Mesendoderm (in vitro differentiated cells): ENCODE measurements around the gene AMN.

Experiments used
- DNase-seq: peaks from one replicate; pipeline ENCODE4 v3.0.0; 2013
- H2AK5ac ChIP-seq: 2 replicates; pipeline ENCODE4 v1.6.1; 2013; ENCODE audit warnings: low read length, inconsistent platforms
- H2BK120ac ChIP-seq: 2 replicates; pipeline ENCODE4 v1.6.1; 2013; ENCODE audit warnings: low read depth, mild to moderate bottlenecking, low read length, moderate library complexity, mixed read lengths
- H2BK15ac ChIP-seq: replicated peaks from 2 replicates; pipeline ENCODE4 v1.6.1; 2013; ENCODE audit warnings: low read depth, mild to moderate bottlenecking, moderate library complexity
- H2BK5ac ChIP-seq: 2 replicates; pipeline ENCODE4 v1.6.1; 2013; ENCODE audit warnings: low read length, inconsistent platforms
- H3K18ac ChIP-seq: 2 replicates; pipeline ENCODE4 v1.6.1; 2013; ENCODE audit warnings: mild to moderate bottlenecking, low read length, mixed read lengths
- H3K23ac ChIP-seq: one replicate; pipeline ENCODE4 v1.6.1; 2013; ENCODE audit warnings: low read length
- H3K27ac ChIP-seq: 2 replicates; pipeline ENCODE4 v1.5.1; 2013; ENCODE audit warnings: low read depth, mild to moderate bottlenecking, inconsistent platforms, low read length, moderate library complexity
- H3K27me3 ChIP-seq: 2 replicates; pipeline ENCODE4 v1.6.1; 2013; ENCODE audit warnings: low read length, control low read depth, mild to moderate bottlenecking, inconsistent platforms; ENCODE audit not compliant: insufficient read depth, poor library complexity
- H3K36me3 ChIP-seq: 2 replicates; pipeline ENCODE4 v1.6.1; 2013; ENCODE audit warnings: low read length, inconsistent platforms; ENCODE audit not compliant: control insufficient read depth, insufficient read depth
- H3K4ac ChIP-seq: one replicate; pipeline ENCODE4 v1.6.1; 2013; ENCODE audit warnings: low read depth, mild to moderate bottlenecking, low read length, moderate library complexity
- H3K4me1 ChIP-seq: 2 replicates; pipeline ENCODE4 v1.6.1; 2013; ENCODE audit warnings: low read depth, low read length, inconsistent platforms; ENCODE audit not compliant: control insufficient read depth
- H3K4me2 ChIP-seq: 2 replicates; pipeline ENCODE4 v1.6.1; 2013; ENCODE audit warnings: low read length
- H3K4me3 ChIP-seq: 2 replicates; pipeline ENCODE4 v1.5.1; 2013; ENCODE audit warnings: mild to moderate bottlenecking, low read length
- H3K56ac ChIP-seq: one replicate; pipeline ENCODE4 v1.6.1; 2013; ENCODE audit warnings: low read length
- H3K79me1 ChIP-seq: 2 replicates; pipeline ENCODE4 v1.6.1; 2013; ENCODE audit warnings: low read length, inconsistent platforms
- H3K79me2 ChIP-seq: 2 replicates; pipeline ENCODE4 v1.6.1; 2013; ENCODE audit warnings: mild to moderate bottlenecking, low read length; ENCODE audit not compliant: control insufficient read depth, insufficient read depth
- H3K9ac ChIP-seq: 2 replicates; pipeline ENCODE4 v1.6.1; 2013; ENCODE audit warnings: low read length, inconsistent platforms
- H4K5ac ChIP-seq: one replicate; pipeline ENCODE4 v1.6.1; 2013; ENCODE audit warnings: low read length
- H4K8ac ChIP-seq: one replicate; pipeline ENCODE4 v1.6.1; 2013; ENCODE audit warnings: low read depth, mild to moderate bottlenecking, control low read depth, low read length, moderate library complexity
- WGBS: extraction: QIAGEN DNeasy Blood & Tissue Kit; methylation state at CpG from one replicate; pipeline ENCODE4 v1.1.7; 2013; ENCODE audit warnings: low lambda C conversion rate, missing lambda C conversion rate; ENCODE audit not compliant: insufficient coverage; ENCODE audit errors: extremely low coverage; 5-methylcytosine and 5-hydroxymethylcytosine counted together

Gene AMN

GRCh38 chr14:102878174-102878969 is 44.1 kb upstream of the AMN start:
- Histone ChIP-seq H2BK120ac (no peak overlapping the region), H3K56ac (no peak overlapping the region), H2AK5ac (no peak overlapping the region), H3K36me3 (no peaks in the 10 kb centered on the region), H3K27me3 (no peaks in the 10 kb centered on the region), H4K8ac (no peak overlapping the region), H3K9ac (no peak overlapping the region), H3K79me2 (no peaks in the 10 kb centered on the region), H4K5ac (no peak overlapping the region), H3K79me1 (no peaks in the 10 kb centered on the region), H3K23ac (no peak overlapping the region), H2BK15ac (no peak overlapping the region), H3K4me2 (no peak overlapping the region), H2BK5ac (no peak overlapping the region), H3K4me3 (no peak overlapping the region), H3K18ac (no peak overlapping the region), H3K4ac (no peak overlapping the region), H3K4me1 (no peaks in the 10 kb centered on the region), H3K27ac (no peak overlapping the region)
- no CpG with 5 or more reads among the region's 6 CpGs for WGBS
- peak; percentile 26 for DNase-seq

- Histone ChIP-seq H4K8ac (no peak overlapping the region), H2BK5ac (no peak overlapping the region), H4K5ac (no peak overlapping the region), H3K23ac (no peak overlapping the region), H3K79me1 (no peaks in the 10 kb centered on the region), H3K4ac (no peak overlapping the region), H3K18ac (no peak overlapping the region), H2BK15ac (no peak overlapping the region), H2BK120ac (no peak overlapping the region), H3K27ac (no peak overlapping the region), H3K4me1 (no peaks in the 10 kb centered on the region), H3K4me3 (no peak overlapping the region), H3K4me2 (no peak overlapping the region), H3K36me3 (no peaks in the 10 kb centered on the region), H3K9ac (no peak overlapping the region), H3K56ac (no peak overlapping the region), H3K27me3 (no peaks in the 10 kb centered on the region), H3K79me2 (no peaks in the 10 kb centered on the region), H2AK5ac (no peak overlapping the region)
- WGBS = no CpG with 5 or more reads among the region's 6 CpGs
- peak; percentile 52 for DNase-seq
Observed at GRCh38 chr14:102878970-102879460, 43.4 kb upstream of the AMN start.

GRCh38 chr14:102882226-102882906 is 40.1 kb upstream of the AMN start:
- Histone ChIP-seq H3K18ac (no peak overlapping the region), H3K9ac (no peak overlapping the region), H3K79me2 (no peaks in the 10 kb centered on the region), H2BK5ac (no peak overlapping the region), H3K4ac (no peak overlapping the region), H4K8ac (no peak overlapping the region), H2AK5ac (no peak overlapping the region), H3K36me3 (no peaks in the 10 kb centered on the region), H2BK15ac (no peak overlapping the region), H3K23ac (no peak overlapping the region), H3K4me2 (no peak overlapping the region), H4K5ac (no peak overlapping the region), H3K4me1 (no peaks in the 10 kb centered on the region), H3K79me1 (no peaks in the 10 kb centered on the region), H3K4me3 (no peak overlapping the region), H2BK120ac (no peak overlapping the region), H3K27ac (no peak overlapping the region), H3K56ac (no peak overlapping the region), H3K27me3 (no peaks in the 10 kb centered on the region)
- no peak for DNase-seq
- WGBS = no CpG with 5 or more reads among the region's 5 CpGs

- H2AK5ac ChIP-seq = no peak overlapping the region
- H2BK15ac ChIP-seq = no peak overlapping the region
- H3K79me1 ChIP-seq = no peaks in the 10 kb centered on the region
- no peak overlapping the region for H3K18ac ChIP-seq
- no peaks in the 10 kb centered on the region for H3K27me3 ChIP-seq
- no peak overlapping the region for H3K4ac ChIP-seq
- H3K56ac ChIP-seq = no peak overlapping the region
- no peak overlapping the region for H3K4me3 ChIP-seq
- DNase-seq = no peak
- H3K36me3 ChIP-seq = no peaks in the 10 kb centered on the region
- H3K9ac ChIP-seq = no peak overlapping the region
- no peak overlapping the region for H3K23ac ChIP-seq
- H3K27ac ChIP-seq = no peak overlapping the region
- H3K79me2 ChIP-seq = no peaks in the 10 kb centered on the region
- H2BK120ac ChIP-seq = no peak overlapping the region
- no peak overlapping the region for H2BK5ac ChIP-seq
- no peaks in the 10 kb centered on the region for H3K4me1 ChIP-seq
- no peak overlapping the region for H3K4me2 ChIP-seq
- no peak overlapping the region for H4K8ac ChIP-seq
- WGBS = no CpG with 5 or more reads among the region's 5 CpGs
- H4K5ac ChIP-seq = no peak overlapping the region
Observed at GRCh38 chr14:102883089-102883541, 39.3 kb upstream of the AMN start.

- Histone ChIP-seq H3K27me3 (no peaks in the 10 kb centered on the region), H3K27ac (no peak overlapping the region), H3K4me1 (no peaks in the 10 kb centered on the region), H3K4me3 (no peak overlapping the region), H3K4me2 (no peak overlapping the region), H3K79me2 (no peaks in the 10 kb centered on the region), H2BK5ac (no peak overlapping the region), H3K4ac (no peak overlapping the region), H3K18ac (no peak overlapping the region), H3K23ac (no peak overlapping the region), H3K79me1 (no peaks in the 10 kb centered on the region), H4K5ac (no peak overlapping the region), H3K56ac (no peak overlapping the region), H3K9ac (no peak overlapping the region), H2BK15ac (no peak overlapping the region), H3K36me3 (no peaks in the 10 kb centered on the region), H2BK120ac (no peak overlapping the region), H2AK5ac (no peak overlapping the region), H4K8ac (no peak overlapping the region)
- no CpG with 5 or more reads among the region's 14 CpGs for WGBS
- no peak for DNase-seq
Observed at GRCh38 chr14:102883554-102883953, 38.9 kb upstream of the AMN start.
